Body of pancreas (tissue), 4 donors: ENCODE measurements around the gene CDR2.

ENCODE experiments used
- POLR2A ChIP-seq, 3 donors: fragments of 450-650 bp; IDR thresholded peaks; one replicate each; pipeline ENCODE4 v1.6.1; 2016; ENCODE audit warnings: antibody characterized with exemption in 3 of 3, mild to moderate bottlenecking in 2 of 3
- TF ChIP-seq, protein P1 (sequence below), 7 experiments: fragments of 450-650 bp in 4 of 7; fragments of 200-600 bp in 3 of 7; sonication (generic) in 3 of 7; IDR thresholded peaks; one replicate each; pipeline ENCODE4 v1.5.1; 2016 to 2019; ENCODE audit warnings: antibody characterized with exemption in 7 of 7

DNA sequence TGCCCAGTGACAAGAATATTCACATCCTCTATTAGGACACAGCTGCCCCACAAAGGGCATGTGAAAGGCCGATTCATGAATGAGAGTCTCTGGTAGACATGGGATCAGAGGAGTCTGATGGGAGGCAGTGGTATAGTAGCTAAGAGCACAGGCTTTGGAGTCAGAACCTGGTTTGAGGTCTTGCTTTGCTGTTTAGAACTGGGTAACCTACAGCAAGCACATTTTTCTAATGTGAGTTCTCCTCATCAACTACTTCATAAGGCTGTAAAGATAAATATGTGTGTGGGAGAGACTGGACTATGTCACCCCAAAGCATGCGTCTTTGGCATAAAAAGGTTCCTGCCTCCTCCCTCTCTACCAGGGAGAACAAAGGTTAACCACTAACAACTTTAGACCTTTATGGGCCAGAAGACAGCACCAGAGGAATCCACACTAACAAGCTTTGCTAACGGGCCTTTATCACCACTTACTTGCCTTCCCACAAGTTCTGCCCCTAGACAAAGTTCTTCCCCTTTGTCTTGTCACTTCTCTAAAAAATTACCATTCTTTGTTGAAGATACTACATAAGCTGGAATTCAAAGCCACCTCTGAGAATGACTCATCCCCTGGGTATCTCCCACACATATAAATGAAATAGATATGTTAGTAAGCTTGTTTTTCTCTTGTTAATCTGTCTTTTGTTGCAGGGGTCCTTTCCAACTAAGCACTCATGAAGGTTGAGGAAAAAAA lies 21.1 kb downstream of the CDR2 start:
- TF ChIP-seq POLR2A (IDR thresholded peaks at IDR 0.05): no peak
- TF ChIP-seq, protein P1, sequence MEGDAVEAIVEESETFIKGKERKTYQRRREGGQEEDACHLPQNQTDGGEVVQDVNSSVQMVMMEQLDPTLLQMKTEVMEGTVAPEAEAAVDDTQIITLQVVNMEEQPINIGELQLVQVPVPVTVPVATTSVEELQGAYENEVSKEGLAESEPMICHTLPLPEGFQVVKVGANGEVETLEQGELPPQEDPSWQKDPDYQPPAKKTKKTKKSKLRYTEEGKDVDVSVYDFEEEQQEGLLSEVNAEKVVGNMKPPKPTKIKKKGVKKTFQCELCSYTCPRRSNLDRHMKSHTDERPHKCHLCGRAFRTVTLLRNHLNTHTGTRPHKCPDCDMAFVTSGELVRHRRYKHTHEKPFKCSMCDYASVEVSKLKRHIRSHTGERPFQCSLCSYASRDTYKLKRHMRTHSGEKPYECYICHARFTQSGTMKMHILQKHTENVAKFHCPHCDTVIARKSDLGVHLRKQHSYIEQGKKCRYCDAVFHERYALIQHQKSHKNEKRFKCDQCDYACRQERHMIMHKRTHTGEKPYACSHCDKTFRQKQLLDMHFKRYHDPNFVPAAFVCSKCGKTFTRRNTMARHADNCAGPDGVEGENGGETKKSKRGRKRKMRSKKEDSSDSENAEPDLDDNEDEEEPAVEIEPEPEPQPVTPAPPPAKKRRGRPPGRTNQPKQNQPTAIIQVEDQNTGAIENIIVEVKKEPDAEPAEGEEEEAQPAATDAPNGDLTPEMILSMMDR (IDR thresholded peaks at IDR 0.05): no peak
